A549 treated with Mapracorat at 1 μM for 4 hours (cell line): ENCODE measurements around the gene KYNU. TPM values are rescaled to one million over a fixed set of nuclear protein-coding genes. Genes with fewer than 3 reads are reported as not detected.

ENCODE experiments used
- total RNA-seq: library from RNA; stranded (reverse); fragments of 200-300 nt; extraction: Qiagen RNA extraction; gene quantifications from 5 replicates; pipeline ENCODE4 v1.2.3, GENCODE V29; 2022

The KYNU gene
- 238 to 285 TPM (median 251 TPM) in 5 replicates for total RNA-seq

GRCh38 chr2:142877216-142877838, at the start of gene KYNU:
TSS of gene KYNU (plus strand) at chr2:142877664. CDS start at chr2:142885368, 7,704 bp downstream.

